Naive thymus-derived CD4-positive, alpha-beta T cell (primary cell): Measurements from ENCODE around the gene NEK11. TPM values are rescaled to one million over a fixed set of nuclear protein-coding genes. Genes with fewer than 3 reads are reported as not detected.

Experiments used
- ATAC-seq: fragments of 150-1000 bp; cut with Tn5 transposase; 2 replicates; pipeline ENCODE4 v1.10.0; 2021; ENCODE audit warnings: mild to moderate bottlenecking, moderate library complexity
- CTCF ChIA-PET: fragments of 350-600 bp; sonication (Branson Sonifier 250); formaldehyde crosslinking; loops from one replicate; lab custom pipeline; 2021; ENCODE audit warnings: antibody characterized with exemption; lab: Charles Lee
- POLR2A ChIA-PET: fragments of 350-600 bp; sonication (Branson Sonifier 250); formaldehyde crosslinking; loops from one replicate; lab custom pipeline; 2021; ENCODE audit warnings: antibody characterized with exemption, inconsistent platforms; lab: Charles Lee
- DNase-seq, 9 donors: peaks; one replicate each; pipeline versions ENCODE4 v3.0.0 to v3.0.0-alpha.2; 2020 to 2022; ENCODE audit warnings: mixed read lengths in 1 of 9
- H3K27ac ChIP-seq: one replicate; pipeline ENCODE4 v1.7.0; 2013; ENCODE audit warnings: mild to moderate bottlenecking, low read depth, low read length, moderate library complexity
- H3K27me3 ChIP-seq, 2 donors: one replicate each; pipeline ENCODE4 v1.7.0; 2013; ENCODE audit warnings: low read length in 2 of 2, mild to moderate bottlenecking in 2 of 2, moderate library complexity in 2 of 2; ENCODE audit not compliant: control insufficient read depth in 2 of 2, insufficient read depth in 2 of 2
- H3K36me3 ChIP-seq, 3 experiments: 1 replicate in 2 of 3; 2 replicates in 1 of 3; pipeline ENCODE4 v1.7.0; 2013; ENCODE audit warnings: low read length in 3 of 3, mild to moderate bottlenecking in 3 of 3, moderate library complexity in 1 of 3; ENCODE audit not compliant: insufficient read depth in 3 of 3, control insufficient read depth in 2 of 3
- H3K4me1 ChIP-seq, 2 donors: one replicate each; pipeline ENCODE4 v1.7.0; 2013; ENCODE audit warnings: low read length in 2 of 2, mild to moderate bottlenecking in 2 of 2, moderate library complexity in 1 of 2; ENCODE audit not compliant: control insufficient read depth in 2 of 2, insufficient read depth in 2 of 2
- H3K4me3 ChIP-seq: 2 replicates; pipeline ENCODE4 v1.7.0; 2013; ENCODE audit warnings: mild to moderate bottlenecking, low read length
- H3K9me3 ChIP-seq, 3 experiments: 1 replicate in 2 of 3; 2 replicates in 1 of 3; pipeline ENCODE4 v1.7.0; 2013; ENCODE audit warnings: low read length in 3 of 3; ENCODE audit not compliant: control insufficient read depth in 2 of 3
- H3K27ac Mint-ChIP-seq, 9 donors: one replicate each; pipeline ENCODE4 v1.8.0; 2020 to 2022; ENCODE audit warnings: mixed read lengths in 9 of 9, mild to moderate bottlenecking in 8 of 9, moderate library complexity in 5 of 9, inconsistent platforms in 2 of 9
- H3K27me3 Mint-ChIP-seq, 5 donors: one replicate each; pipeline ENCODE4 v1.8.0; 2021 to 2022; ENCODE audit warnings: mixed read lengths in 5 of 5, mild to moderate bottlenecking in 1 of 5
- H3K36me3 Mint-ChIP-seq, 5 donors: one replicate each; pipeline ENCODE4 v1.8.0; 2020 to 2022; ENCODE audit warnings: mixed read lengths in 5 of 5, mild to moderate bottlenecking in 3 of 5, inconsistent platforms in 1 of 5
- H3K4me1 Mint-ChIP-seq, 7 donors: one replicate each; pipeline ENCODE4 v1.8.0; 2020 to 2022; ENCODE audit warnings: mixed read lengths in 7 of 7, mild to moderate bottlenecking in 3 of 7, inconsistent platforms in 1 of 7
- H3K4me3 Mint-ChIP-seq, 10 donors: one replicate each; pipeline ENCODE4 v1.8.0; 2020 to 2022; ENCODE audit warnings: mild to moderate bottlenecking in 10 of 10, mixed read lengths in 10 of 10, moderate library complexity in 6 of 10, inconsistent platforms in 2 of 10
- H3K9me3 Mint-ChIP-seq, 11 donors: one replicate each; pipeline ENCODE4 v1.8.0; 2020 to 2022; ENCODE audit warnings: mixed read lengths in 11 of 11, mild to moderate bottlenecking in 4 of 11, inconsistent platforms in 1 of 11, moderate library complexity in 1 of 11
- intact Hi-C, 2 donors: fragments of 100-400 bp; cut with micrococcal nuclease; formaldehyde crosslinking; loops; one replicate each; pipeline ENCODE4 v1.15.1; 2023
- polyA plus RNA-seq, 2 donors: library from polyadenylated mRNA; unstranded; fragments of 300-500 nt; fragmentation: Illumina TruSeq; gene quantifications; one replicate each; pipeline ENCODE4 v1.2.3, GENCODE V29; 2021
- total RNA-seq, 6 experiments: library from RNA in 5 of 6; stranded (reverse) in 5 of 6; gene quantifications; 1 replicate in 5 of 6; 2 replicates in 1 of 6; pipeline ENCODE4 v1.2.3 and lab custom pipeline; 2021 to 2026

Gene NEK11
- total and polyA plus RNA-seq, 7 experiments from 2014 or later, result 1.5 to 9.0 (median 4.4) TPM

DNA sequence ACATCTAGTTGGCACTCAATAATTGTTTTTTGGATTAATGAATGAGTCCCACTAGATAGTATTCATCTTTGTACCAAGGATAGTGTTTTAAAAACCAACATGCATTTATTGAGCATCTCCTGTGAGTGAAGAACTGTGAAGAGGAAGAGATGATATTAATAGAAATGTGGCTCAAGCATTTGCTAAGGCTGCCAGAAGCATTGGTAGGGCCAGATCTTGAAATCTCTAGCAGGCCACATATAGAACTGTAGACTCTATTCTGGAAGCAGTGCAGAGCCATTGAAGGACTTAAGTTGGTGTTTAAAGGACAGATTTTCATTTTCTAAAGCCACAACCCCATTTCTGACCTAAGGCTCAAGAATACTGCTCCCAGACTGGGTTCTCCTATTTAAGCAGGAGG, 99.0 kb downstream of the NEK11 start:
- Mint-ChIP-seq H3K4me3 (no peak overlapping the region), H3K27me3 (peaks cover 0 to 4% (median 0%) of the 10 kb centered on the region in 5 donors), H3K4me1 (no peaks in the 10 kb centered on the region), H3K9me3 (peaks cover 4 to 46% (median 13%) of the 10 kb centered on the region in 11 donors), H3K36me3 (peaks cover 0 to 18% (median 10%) of the 10 kb centered on the region in 5 donors), H3K27ac (no peak overlapping the region)
- H3K4me3 ChIP-seq, result no peak overlapping the region
- H3K36me3 ChIP-seq, result no peaks in the 10 kb centered on the region
- ATAC-seq, result no peak
- intact Hi-C loops, result no loop called here
- CTCF ChIA-PET, result no interaction called here
- no peaks in the 10 kb centered on the region for H3K9me3 ChIP-seq
- DNase-seq, result no peak
- no peak overlapping the region for H3K27ac ChIP-seq
- POLR2A ChIA-PET, result no interaction called here
- no peaks in the 10 kb centered on the region for H3K4me1 ChIP-seq
- H3K27me3 ChIP-seq, result no peaks in the 10 kb centered on the region

DNA sequence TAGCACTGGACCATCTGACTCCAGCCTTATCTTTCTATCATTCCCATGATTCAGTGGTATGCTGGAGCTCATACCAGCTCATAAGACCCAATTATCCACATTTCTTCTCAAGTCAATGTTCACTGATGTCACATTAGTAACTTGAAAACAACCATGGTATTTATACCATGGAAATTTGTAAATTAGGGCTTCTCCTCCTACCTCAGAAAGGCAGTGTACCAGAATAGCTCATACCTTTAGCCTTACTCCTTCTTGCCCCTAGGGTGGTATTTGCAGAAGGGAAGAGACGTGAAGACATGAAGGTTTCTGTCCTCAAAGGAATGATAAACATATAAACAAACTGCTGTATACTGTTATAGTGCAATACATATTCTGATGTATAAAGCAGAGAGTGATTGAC, 114.2 kb downstream of the NEK11 start:
- no peak overlapping the region for H3K27ac ChIP-seq
- H3K9me3 Mint-ChIP-seq, result peaks cover 0 to 5% (median 0%) of the 10 kb centered on the region in 11 donors
- no peaks in the 10 kb centered on the region for H3K27me3 ChIP-seq
- ChIA-PET CTCF (no interaction called here), POLR2A (no interaction called here)
- ATAC-seq, result no peak
- DNase-seq, result no peak
- H3K4me3 Mint-ChIP-seq, result no peak overlapping the region
- no peak overlapping the region for H3K4me3 ChIP-seq
- peaks cover 0 to 3% (median 0%) of the 10 kb centered on the region in 5 donors for H3K36me3 Mint-ChIP-seq
- H3K9me3 ChIP-seq, result no peaks in the 10 kb centered on the region
- no peaks in the 10 kb centered on the region for H3K4me1 Mint-ChIP-seq
- H3K27me3 Mint-ChIP-seq, result peaks cover 0 to 5% (median 0%) of the 10 kb centered on the region in 5 donors
- H3K36me3 ChIP-seq, result no peaks in the 10 kb centered on the region
- H3K4me1 ChIP-seq, result no peaks in the 10 kb centered on the region
- H3K27ac Mint-ChIP-seq, result no peak overlapping the region
- intact Hi-C loops, result loop anchor here in 1 of 2 donors (10.0 kb wide), 1 partner anchor 106 kb away; no protein-coding TSS in a partner anchor

DNA sequence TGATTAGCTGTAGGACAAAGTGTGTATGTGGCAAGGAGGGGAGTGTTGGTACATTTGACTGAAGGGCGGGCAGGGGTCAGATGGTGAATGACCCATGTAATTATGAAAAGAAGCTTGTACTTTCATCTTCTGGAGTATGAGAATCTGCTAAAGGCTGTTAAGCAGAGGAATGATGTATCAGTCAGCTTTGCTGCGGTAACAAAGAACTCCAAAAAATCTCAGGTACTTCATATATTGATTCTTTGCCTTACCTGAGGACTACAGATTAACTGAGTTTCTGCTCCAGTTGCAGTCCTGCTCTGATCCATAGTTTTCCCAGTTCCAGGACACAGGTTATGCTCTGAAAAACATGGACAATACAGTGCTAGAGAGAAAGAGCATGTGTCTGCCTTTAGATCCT, 115.1 kb downstream of the NEK11 start:
- ChIA-PET CTCF (no interaction called here), POLR2A (interaction anchor here (0.6 kb wide), 1 partner anchor 111 kb away, joined by 3 read pairs; no protein-coding TSS in a partner anchor)
- no peak for ATAC-seq
- Mint-ChIP-seq H3K9me3 (peaks cover 0 to 5% (median 0%) of the 10 kb centered on the region in 11 donors), H3K4me3 (no peak overlapping the region), H3K36me3 (peaks cover 0 to 3% (median 0%) of the 10 kb centered on the region in 5 donors), H3K27ac (no peak overlapping the region), H3K4me1 (no peaks in the 10 kb centered on the region), H3K27me3 (peaks cover 0 to 7% (median 0%) of the 10 kb centered on the region in 5 donors)
- DNase-seq, result no peak
- Histone ChIP-seq H3K27ac (no peak overlapping the region), H3K9me3 (no peaks in the 10 kb centered on the region), H3K4me3 (no peak overlapping the region), H3K36me3 (no peaks in the 10 kb centered on the region), H3K4me1 (no peaks in the 10 kb centered on the region), H3K27me3 (no peaks in the 10 kb centered on the region)
- intact Hi-C loops, result loop anchor here (1.0 to 10.0 kb wide), 2 partner anchors 107 to 108 kb away; no protein-coding TSS in a partner anchor

DNA sequence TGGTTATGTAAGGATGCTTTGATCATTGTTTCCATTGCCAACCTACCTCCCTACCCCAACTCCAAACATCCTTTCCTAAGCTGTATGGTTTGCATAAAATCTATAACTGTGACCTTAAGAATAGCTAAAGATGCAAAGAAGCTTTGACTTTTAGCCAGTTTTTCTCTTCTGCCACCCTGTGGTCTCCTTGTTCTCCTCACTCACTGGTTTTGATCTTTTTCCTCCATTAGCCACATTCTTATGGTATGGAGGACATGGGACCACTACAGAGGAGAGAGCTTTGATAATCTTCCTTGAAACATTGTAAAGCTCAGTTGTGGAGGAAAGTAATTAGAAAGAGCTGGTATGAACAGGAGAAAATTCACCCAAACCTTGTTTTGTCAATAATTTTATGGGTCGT, 115.9 kb downstream of the NEK11 start:
- no peaks in the 10 kb centered on the region for H3K36me3 Mint-ChIP-seq
- ChIA-PET CTCF (interaction anchor here (0.8 kb wide), 1 partner anchor 106 kb away, joined by 3 read pairs; no protein-coding TSS in a partner anchor), POLR2A (no interaction called here)
- Histone ChIP-seq H3K9me3 (no peaks in the 10 kb centered on the region), H3K4me3 (no peak overlapping the region), H3K36me3 (no peaks in the 10 kb centered on the region), H3K27ac (no peak overlapping the region), H3K27me3 (no peaks in the 10 kb centered on the region), H3K4me1 (no peaks in the 10 kb centered on the region)
- H3K27ac Mint-ChIP-seq, result no peak overlapping the region
- ATAC-seq (no peak), DNase-seq (no peak)
- H3K4me1 Mint-ChIP-seq, result no peaks in the 10 kb centered on the region
- peaks cover 0 to 5% (median 0%) of the 10 kb centered on the region in 5 donors for H3K27me3 Mint-ChIP-seq
- H3K4me3 Mint-ChIP-seq, result no peak overlapping the region
- peaks cover 0 to 5% (median 0%) of the 10 kb centered on the region in 11 donors for H3K9me3 Mint-ChIP-seq
- intact Hi-C loops, result loop anchor here (1.0 to 10.0 kb wide), 2 partner anchors 108 to 109 kb away; no protein-coding TSS in a partner anchor

DNA sequence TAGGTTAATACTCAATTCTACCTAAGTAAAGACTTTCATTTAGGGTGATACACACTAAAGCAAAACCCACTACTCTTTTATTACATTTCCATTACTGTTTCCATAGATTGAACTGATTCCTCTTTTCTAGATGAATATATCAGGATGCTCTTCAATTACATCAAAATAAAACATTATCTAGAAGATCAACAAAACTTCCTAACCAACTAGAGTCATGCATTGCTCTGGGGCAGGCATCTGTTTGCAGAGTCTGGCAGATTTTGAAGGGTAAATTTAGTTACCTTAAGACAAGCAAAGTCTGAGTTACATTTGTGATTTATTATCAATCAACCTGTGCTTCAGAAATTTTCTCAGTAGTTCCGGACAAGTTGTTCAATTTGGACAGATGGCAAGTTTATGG, 117.1 kb downstream of the NEK11 start:
- no peak overlapping the region for H3K4me3 Mint-ChIP-seq
- no peaks in the 10 kb centered on the region for H3K27me3 ChIP-seq
- H3K27ac Mint-ChIP-seq, result no peak overlapping the region
- CTCF ChIA-PET, result no interaction called here
- H3K36me3 Mint-ChIP-seq, result no peaks in the 10 kb centered on the region
- no peak for ATAC-seq
- H3K9me3 Mint-ChIP-seq, result peaks cover 0 to 5% (median 0%) of the 10 kb centered on the region in 11 donors
- no peak overlapping the region for H3K27ac ChIP-seq
- POLR2A ChIA-PET, result no interaction called here
- no peaks in the 10 kb centered on the region for H3K4me1 ChIP-seq
- no peak overlapping the region for H3K4me3 ChIP-seq
- no peaks in the 10 kb centered on the region for H3K36me3 ChIP-seq
- peaks cover 0 to 5% (median 0%) of the 10 kb centered on the region in 5 donors for H3K27me3 Mint-ChIP-seq
- no peaks in the 10 kb centered on the region for H3K4me1 Mint-ChIP-seq
- intact Hi-C loops, result loop anchor here in 1 of 2 donors (10.0 kb wide), 1 partner anchor 109 kb away; no protein-coding TSS in a partner anchor
- no peaks in the 10 kb centered on the region for H3K9me3 ChIP-seq
- no peak for DNase-seq

DNA sequence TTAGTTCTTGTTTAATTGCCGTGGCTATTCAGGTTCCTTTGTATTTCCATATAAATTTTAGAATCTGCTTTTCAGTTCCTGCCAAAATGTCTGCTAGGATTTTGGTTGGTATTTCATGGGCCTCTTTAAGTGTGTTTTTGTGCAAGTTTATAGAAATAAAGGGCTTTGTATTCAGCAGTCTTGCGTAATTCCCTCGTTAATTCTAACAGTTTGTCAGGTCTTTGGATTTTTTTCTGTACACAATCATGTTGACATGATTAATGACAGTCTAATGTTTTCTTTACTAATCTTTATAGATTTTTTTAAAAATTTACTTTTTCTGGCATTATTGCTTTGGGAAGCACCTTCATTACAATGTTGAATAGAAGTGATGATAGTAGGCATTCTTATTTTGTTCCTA, 120.9 kb downstream of the NEK11 start:
- no peak for DNase-seq
- Histone ChIP-seq H3K27me3 (no peaks in the 10 kb centered on the region), H3K4me1 (no peaks in the 10 kb centered on the region), H3K4me3 (no peak overlapping the region), H3K36me3 (no peaks in the 10 kb centered on the region), H3K9me3 (no peaks in the 10 kb centered on the region), H3K27ac (no peak overlapping the region)
- Mint-ChIP-seq H3K9me3 (peaks cover 0 to 6% (median 1%) of the 10 kb centered on the region in 11 donors), H3K27ac (no peak overlapping the region), H3K4me3 (no peak overlapping the region), H3K36me3 (peaks cover 0 to 4% (median 0%) of the 10 kb centered on the region in 5 donors), H3K27me3 (peaks cover 0 to 6% (median 0%) of the 10 kb centered on the region in 5 donors), H3K4me1 (no peaks in the 10 kb centered on the region)
- intact Hi-C loops, result loop anchor here in 1 of 2 donors (10.0 kb wide), 1 partner anchor 113 kb away; no protein-coding TSS in a partner anchor
- POLR2A ChIA-PET, result no interaction called here
- CTCF ChIA-PET, result no interaction called here
- ATAC-seq, result no peak

DNA sequence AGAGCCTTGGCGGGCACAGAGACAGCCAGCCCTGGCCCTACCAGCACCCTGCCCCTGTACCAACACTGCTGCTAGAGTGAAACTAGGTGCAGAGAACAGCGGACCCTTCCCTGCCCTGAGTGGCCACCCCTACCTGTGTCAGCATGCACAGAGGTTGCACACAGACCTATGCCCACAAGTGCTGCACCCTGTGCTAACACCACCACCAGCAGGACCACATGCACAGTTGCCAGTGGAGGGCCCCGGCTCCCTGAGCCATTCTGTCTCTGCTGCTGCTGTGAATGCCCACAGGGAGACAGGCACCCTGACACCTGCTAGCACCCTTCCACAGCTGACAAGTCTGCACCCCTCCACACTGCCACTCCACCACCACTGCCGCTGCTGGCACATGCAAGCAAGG, 131.8 kb downstream of the NEK11 start:
- ChIA-PET CTCF (no interaction called here), POLR2A (no interaction called here)
- ATAC-seq, result no peak
- Mint-ChIP-seq H3K4me1 (peaks cover 0 to 2% (median 0%) of the 10 kb centered on the region in 7 donors), H3K36me3 (no peaks in the 10 kb centered on the region), H3K4me3 (no peak overlapping the region), H3K27ac (no peak overlapping the region), H3K27me3 (peaks cover 0 to 9% (median 0%) of the 10 kb centered on the region in 5 donors), H3K9me3 (no peaks in the 10 kb centered on the region)
- Histone ChIP-seq H3K27me3 (no peaks in the 10 kb centered on the region), H3K4me1 (no peaks in the 10 kb centered on the region), H3K36me3 (no peaks in the 10 kb centered on the region), H3K4me3 (no peak overlapping the region), H3K9me3 (no peaks in the 10 kb centered on the region), H3K27ac (no peak overlapping the region)
- intact Hi-C loops, result no loop called here
- no peak for DNase-seq
